ENCODE data around the gene PARD3B.

PARD3B gene

GRCh38 chr2:205409411-205409810 is 864.1 kb downstream of the PARD3B start:
- DNase-seq (ENCODE audit: low read depth): no peak

- DNase-seq (ENCODE audit: low read depth): no peak
These were observed 866.3 kb downstream of the PARD3B start for GRCh38 chr2:205411558-205411957.

DNA sequence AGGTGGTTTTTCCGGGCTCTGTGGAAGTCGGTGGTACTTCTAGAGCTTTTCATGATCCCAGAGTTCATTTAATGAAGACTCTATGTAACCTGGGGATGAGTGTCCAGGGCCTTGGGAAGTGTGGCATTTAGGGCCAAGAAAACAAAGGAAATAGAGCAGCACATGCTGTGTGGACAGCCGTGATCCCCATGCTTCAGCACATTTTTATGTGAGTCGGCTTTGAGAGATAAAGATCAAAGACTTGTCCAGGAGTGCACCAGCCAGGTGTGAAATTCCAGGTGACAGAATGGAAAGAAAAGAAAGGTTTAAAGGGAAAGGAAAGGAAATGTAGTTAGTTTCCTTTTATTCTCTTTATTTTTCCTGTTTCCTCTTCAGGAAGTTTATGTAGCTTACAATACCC is 879.1 kb downstream of the PARD3B start:
- DNase-seq (ENCODE audit: low read depth): no peak

- DNase-seq (ENCODE audit: low read depth): no peak
These were observed 879.8 kb downstream of the PARD3B start for GRCh38 chr2:205425102-205425501.

GRCh38 chr2:205427112-205427511 is 881.8 kb downstream of the PARD3B start:
- no peak for DNase-seq (ENCODE audit: low read depth)

- DNase-seq (ENCODE audit: low read depth): no peak
These were observed 883.5 kb downstream of the PARD3B start for GRCh38 chr2:205428811-205429210.

- DNase-seq (ENCODE audit: low read depth): no peak
These were observed 890.7 kb downstream of the PARD3B start for GRCh38 chr2:205435970-205436369.

GRCh38 chr2:205438241-205438640 is 893.0 kb downstream of the PARD3B start:
- no peak for DNase-seq (ENCODE audit: low read depth)

DNA sequence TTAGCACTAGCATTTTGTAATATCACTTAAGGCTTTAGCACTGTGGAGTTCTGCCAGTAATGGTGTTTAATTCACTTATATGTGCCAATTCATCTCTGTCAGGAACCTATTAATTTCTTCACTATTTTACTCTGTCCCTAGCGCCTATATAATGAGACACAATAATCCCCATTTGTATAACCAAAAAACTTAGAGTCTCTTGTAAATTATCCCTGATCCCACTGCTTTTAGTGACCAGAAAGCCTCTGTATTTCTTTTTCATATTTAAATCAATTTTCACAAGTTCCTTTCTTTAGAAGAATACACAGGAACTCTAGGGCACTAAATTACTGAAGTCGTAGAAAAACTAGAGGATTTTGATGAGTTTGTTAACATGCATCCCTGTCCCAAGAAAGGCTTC is 894.3 kb downstream of the PARD3B start:
- no peak for DNase-seq (ENCODE audit: low read depth)

- no peak for DNase-seq (ENCODE audit: low read depth)
These were observed 896.2 kb downstream of the PARD3B start for GRCh38 chr2:205441524-205441923.

DNA sequence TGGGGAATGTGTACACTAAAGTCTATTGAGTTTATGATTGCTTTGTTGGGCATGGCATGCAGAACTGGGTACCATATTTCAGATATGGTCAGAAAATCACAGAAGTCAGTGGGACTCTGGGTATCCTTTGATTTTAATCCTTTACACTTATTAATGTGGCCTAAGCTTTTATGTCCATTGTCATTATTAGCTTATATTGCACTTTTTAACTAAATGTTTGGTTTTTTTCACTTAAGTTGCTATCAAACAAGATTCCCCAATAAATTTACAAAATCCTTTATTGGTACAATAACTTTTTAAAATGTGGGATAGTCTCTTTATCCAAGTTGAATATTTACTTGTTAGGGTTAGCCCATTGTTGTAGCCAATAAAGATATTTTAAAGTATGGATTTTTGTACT is 902.9 kb downstream of the PARD3B start:
- DNase-seq (ENCODE audit: low read depth): no peak

DNA sequence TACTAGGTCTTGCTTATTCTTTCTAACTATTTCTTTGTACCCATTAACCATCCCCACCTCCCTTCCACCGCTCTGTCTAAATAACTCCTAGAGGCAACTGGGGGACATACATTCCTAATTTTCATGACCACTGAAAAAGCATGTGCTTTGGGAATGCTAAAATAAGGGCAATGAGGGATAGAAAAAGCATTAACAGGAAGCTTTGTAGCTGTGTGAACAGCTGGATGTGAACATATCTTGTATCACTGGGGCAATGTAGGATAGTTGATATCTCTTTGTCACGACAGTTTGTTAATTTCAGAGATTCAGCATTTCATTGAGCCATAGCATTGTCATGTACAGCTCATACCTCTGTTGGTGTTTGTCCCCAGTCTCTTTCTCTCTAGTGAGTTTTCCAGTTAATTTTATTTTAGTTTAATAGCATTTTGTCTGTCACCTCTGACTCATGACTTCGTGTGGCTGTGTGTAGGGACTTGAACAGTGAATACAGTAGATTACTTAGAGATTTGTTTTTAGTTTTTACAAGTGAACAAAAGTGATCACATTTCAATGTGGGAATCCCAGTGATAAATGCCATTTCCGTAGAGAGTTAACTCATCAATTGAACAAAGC is 906.7 kb downstream of the PARD3B start:
- DNase-seq (ENCODE audit: low read depth): no peak

GRCh38 chr2:205453202-205453601 is 907.9 kb downstream of the PARD3B start:
- no peak for DNase-seq (ENCODE audit: low read depth)

GRCh38 chr2:205456682-205457081 is 911.4 kb downstream of the PARD3B start:
- no peak for DNase-seq (ENCODE audit: low read depth)

DNA sequence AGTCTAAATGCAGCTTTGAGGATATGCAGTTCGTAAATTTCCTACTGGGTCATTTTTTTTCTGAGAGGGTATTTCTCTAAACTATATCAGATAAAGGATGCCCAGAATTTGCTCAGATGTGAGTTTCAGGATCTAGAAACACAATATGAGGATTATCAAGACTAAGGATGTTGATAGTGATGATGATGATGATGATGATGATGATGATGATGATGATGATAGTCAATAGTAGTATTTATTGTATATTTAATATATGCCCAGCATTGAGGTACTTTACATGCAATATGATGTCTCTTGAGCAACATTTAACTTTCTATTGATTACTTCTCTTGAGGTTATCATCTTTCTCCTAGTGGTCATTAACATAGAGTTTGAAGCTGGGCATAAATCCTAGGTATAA is 914.9 kb downstream of the PARD3B start:
- no peak for DNase-seq (ENCODE audit: low read depth)

- no peak for DNase-seq (ENCODE audit: low read depth)
These were observed 915.9 kb downstream of the PARD3B start for GRCh38 chr2:205461169-205461568.

GRCh38 chr2:205461678-205462665 is 916.7 kb downstream of the PARD3B start:
- DNase-seq (ENCODE audit: low read depth): no peak

DNA sequence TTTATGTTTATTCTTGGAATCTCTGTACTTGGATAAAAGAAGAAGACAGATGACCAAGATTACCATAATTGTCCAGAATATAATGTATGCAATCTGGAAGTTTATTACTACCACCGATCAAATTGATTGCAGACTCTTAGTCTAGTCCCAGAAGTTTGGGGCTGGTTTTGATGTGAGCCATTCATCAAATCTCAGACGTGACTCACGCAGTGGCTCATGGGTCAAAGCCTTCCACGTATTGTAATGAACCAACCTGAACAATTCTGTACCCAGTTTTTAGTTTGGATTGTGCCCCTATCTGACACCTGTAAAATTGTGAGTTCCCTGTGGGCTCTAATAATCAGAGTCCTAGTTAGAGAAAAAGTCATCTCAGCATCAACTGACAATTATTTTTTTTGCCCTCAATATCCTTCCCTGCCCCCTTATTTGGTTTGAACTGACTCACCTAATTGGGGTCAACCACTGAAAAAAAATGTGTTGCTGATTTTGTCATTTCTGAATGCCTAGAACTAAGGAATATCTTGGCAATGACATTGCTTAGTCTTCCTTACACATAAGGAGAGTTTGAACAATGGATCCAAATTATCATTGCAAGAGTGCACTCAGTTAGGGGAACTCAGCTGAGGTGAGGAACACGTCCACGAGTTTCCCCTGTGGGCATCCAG is 917.5 kb downstream of the PARD3B start:
- DNase-seq (ENCODE audit: low read depth): no peak

- DNase-seq (ENCODE audit: low read depth): no peak
These were observed 918.3 kb downstream of the PARD3B start for GRCh38 chr2:205463466-205464025.

DNA sequence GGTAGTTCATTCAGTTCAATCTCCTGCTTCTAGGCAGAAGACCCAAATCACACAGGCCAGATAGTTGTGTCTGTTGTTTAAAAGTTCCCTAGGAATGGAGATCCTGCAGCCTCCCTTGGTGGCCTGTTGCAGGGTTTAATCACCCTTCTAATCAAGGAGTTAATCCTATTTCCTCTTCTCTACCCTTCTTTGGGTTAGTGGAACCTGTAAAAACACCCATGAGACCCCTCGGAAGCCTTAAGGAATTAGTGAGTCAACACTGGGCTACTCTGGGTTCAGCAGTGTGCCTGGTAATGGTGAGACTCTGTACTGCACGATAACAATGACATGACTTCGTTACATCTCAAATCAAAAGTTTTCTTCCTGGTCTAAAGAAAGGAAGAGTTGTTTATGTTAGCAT is 919.4 kb downstream of the PARD3B start:
- DNase-seq (ENCODE audit: low read depth): no peak

GRCh38 chr2:205465791-205466190 is 920.5 kb downstream of the PARD3B start:
- DNase-seq (ENCODE audit: low read depth): no peak

- DNase-seq (ENCODE audit: low read depth): no peak
These were observed 926.5 kb downstream of the PARD3B start for GRCh38 chr2:205471776-205472175.

DNA sequence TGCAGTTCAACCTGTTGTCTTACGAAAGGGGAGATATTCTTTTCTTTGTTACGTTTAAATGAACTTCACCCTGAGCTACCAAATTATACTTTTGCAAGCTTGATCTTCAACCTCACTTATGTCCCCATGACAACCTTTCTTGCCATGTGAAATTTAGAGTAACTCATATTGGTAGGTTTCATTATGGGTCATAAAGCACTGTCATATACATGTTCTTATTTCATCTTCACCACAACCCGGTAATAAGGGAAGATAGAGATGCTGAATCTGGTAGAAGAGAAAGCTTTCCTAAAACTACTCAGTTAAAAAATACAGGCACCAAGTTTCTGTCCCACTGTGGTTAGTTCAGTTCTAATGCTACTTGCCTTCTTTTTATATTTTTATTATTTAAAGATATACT is 928.5 kb downstream of the PARD3B start:
- DNase-seq (ENCODE audit: low read depth): no peak
